Activated B cell treated with CpG ODN at 0.5 μM for 24 hours (primary cell): ENCODE measurements around the gene STXBP1. TPM values are rescaled to one million over a fixed set of nuclear protein-coding genes. Genes with fewer than 3 reads are reported as not detected.

ENCODE experiments used
- ATAC-seq: fragments of 200-7000 bp; cut with Tn5 transposase; one replicate; pipeline ENCODE4 v1.10.0; 2021; ENCODE audit warnings: low read depth, mild to moderate bottlenecking, moderate library complexity
- CTCF ChIA-PET: fragments of 350-600 bp; sonication (Branson Sonifier 250); formaldehyde crosslinking; loops from one replicate; lab custom pipeline; 2021; ENCODE audit warnings: antibody characterized with exemption; lab: Charles Lee
- POLR2A ChIA-PET: fragments of 350-600 bp; sonication (Branson Sonifier 250); formaldehyde crosslinking; loops from one replicate; lab custom pipeline; 2021; ENCODE audit warnings: antibody characterized with exemption; lab: Charles Lee
- DNase-seq: peaks from one replicate; pipeline ENCODE4 v3.0.0; 2022
- H3K27ac Mint-ChIP-seq: one replicate; pipeline ENCODE4 v1.8.0; 2020; ENCODE audit warnings: mixed read lengths
- H3K27me3 Mint-ChIP-seq: one replicate; pipeline ENCODE4 v1.8.0; 2021; ENCODE audit warnings: mixed read lengths
- H3K36me3 Mint-ChIP-seq: one replicate; pipeline ENCODE4 v1.8.0; 2021; ENCODE audit warnings: low read depth, mixed read lengths
- H3K4me1 Mint-ChIP-seq: one replicate; pipeline ENCODE4 v1.8.0; 2021; ENCODE audit warnings: mixed read lengths
- H3K4me3 Mint-ChIP-seq: one replicate; pipeline ENCODE4 v1.8.0; 2020; ENCODE audit warnings: mild to moderate bottlenecking, mixed read lengths
- H3K9me3 Mint-ChIP-seq: one replicate; pipeline ENCODE4 v1.8.0; 2020; ENCODE audit warnings: mixed read lengths
- CTCF ChIP-seq: fragments of 200-600 bp; IDR thresholded peaks from one replicate; pipeline ENCODE4 v1.8.0; 2022; ENCODE audit warnings: antibody characterized with exemption, mild to moderate bottlenecking
- intact Hi-C: fragments of 100-400 bp; cut with micrococcal nuclease; formaldehyde crosslinking; loops from one replicate; pipeline ENCODE4 v1.15.1; 2024
- total RNA-seq: library from RNA; stranded (reverse); gene quantifications from 2 replicates; pipeline ENCODE4 v1.2.3, GENCODE V29; 2022

STXBP1 gene
- total RNA-seq, 1 donor from 2014 or later: 0.73 TPM

DNA sequence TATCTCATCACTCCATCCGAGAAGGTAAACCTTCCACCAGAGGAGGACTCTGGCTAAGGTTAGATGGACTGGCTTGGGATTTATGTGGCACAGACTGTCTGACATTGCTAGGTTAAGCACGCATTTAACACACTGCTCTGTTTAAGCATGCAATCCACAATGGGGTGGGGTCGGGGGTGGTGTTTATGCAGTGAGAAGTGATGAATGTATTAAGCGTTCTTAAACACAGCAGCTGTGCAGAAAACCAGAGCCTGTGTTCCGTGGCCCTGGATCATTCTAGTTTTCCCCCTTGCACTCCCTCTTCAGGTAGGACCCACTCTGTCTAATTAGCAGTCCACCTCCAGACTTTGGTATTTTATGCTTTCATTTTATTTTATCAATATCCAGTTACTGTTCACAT, 46.4 kb downstream of the STXBP1 start:
- TF ChIP-seq CTCF: no peak
- POLR2A ChIA-PET: no interaction called here
- CTCF ChIA-PET: no interaction called here
- Mint-ChIP-seq H3K27ac (no peak overlapping the region), H3K9me3 (no peaks in the 10 kb centered on the region), H3K4me3 (no peak overlapping the region), H3K27me3 (peaks cover 11% of the 10 kb centered on the region), H3K4me1 (no peaks in the 10 kb centered on the region), H3K36me3 (no peaks in the 10 kb centered on the region)
- ATAC-seq (no peak), DNase-seq (no peak)
- intact Hi-C loops: no loop called here

- POLR2A ChIA-PET: no interaction called here
- no peak for TF ChIP-seq CTCF
- CTCF ChIA-PET: no interaction called here
- Mint-ChIP-seq H3K4me1 (no peaks in the 10 kb centered on the region), H3K27me3 (peaks cover 17% of the 10 kb centered on the region), H3K9me3 (no peaks in the 10 kb centered on the region), H3K27ac (no peak overlapping the region), H3K4me3 (no peak overlapping the region), H3K36me3 (no peaks in the 10 kb centered on the region)
- intact Hi-C loops: no loop called here
- DNase-seq: no peak
- no peak for ATAC-seq
Observed at GRCh38 chr9:127660886-127661741, 49.0 kb downstream of the STXBP1 start.

DNA sequence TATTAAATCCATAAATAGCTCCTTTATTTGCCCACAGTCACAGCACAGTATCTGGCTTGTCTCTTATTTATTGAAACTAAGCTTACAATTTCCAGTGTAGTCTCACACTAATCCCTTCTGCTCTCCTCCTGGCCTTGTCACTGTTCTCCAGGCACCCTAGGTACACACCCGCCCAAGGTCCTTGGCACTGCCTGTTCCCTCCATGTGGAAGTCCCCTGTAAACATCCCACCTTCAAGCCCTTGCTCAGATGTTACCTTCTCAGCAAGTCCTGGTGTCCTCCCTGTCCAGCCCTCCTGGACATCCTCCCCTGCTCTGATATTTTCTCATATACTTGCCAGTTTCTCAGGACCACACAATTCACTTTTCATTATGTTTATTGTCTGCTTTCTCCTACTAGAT, 50.5 kb downstream of the STXBP1 start:
- CTCF ChIA-PET: no interaction called here

DNA sequence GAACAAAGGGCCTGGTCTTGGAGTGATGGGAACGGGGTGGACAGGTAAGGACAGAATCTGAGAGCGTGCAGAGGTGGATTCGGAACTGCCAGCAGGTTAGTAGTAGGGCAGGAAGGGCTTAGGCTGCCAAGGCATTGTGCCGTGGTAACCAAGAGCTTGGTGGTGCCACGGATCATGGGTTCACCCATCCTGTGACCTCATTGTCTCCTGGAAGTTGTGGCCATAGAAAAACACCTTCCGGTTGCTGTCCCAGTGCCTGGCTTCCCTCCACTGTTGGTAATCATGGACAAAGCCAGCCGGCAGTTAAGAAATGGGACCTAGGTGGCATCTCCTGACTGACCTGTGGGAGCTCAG, 52.2 kb downstream of the STXBP1 start:
- no peaks in the 10 kb centered on the region for H3K36me3 Mint-ChIP-seq
- CTCF ChIA-PET: no interaction called here
- TF ChIP-seq CTCF: no peak
- H3K4me3 Mint-ChIP-seq: no peak overlapping the region
- no peaks in the 10 kb centered on the region for H3K9me3 Mint-ChIP-seq
- no peak overlapping the region for H3K27ac Mint-ChIP-seq
- ATAC-seq (no peak), DNase-seq (no peak)
- intact Hi-C loops: no loop called here
- POLR2A ChIA-PET: no interaction called here
- H3K4me1 Mint-ChIP-seq: no peaks in the 10 kb centered on the region
- peaks cover 27% of the 10 kb centered on the region for H3K27me3 Mint-ChIP-seq

More for the DNA sequence above, 50.5 kb downstream of the STXBP1 start:
- DNase-seq (no peak), ATAC-seq (no peak)
- intact Hi-C loops: no loop called here
- H3K27ac Mint-ChIP-seq: no peak overlapping the region
- H3K4me3 Mint-ChIP-seq: no peak overlapping the region
- H3K36me3 Mint-ChIP-seq: no peaks in the 10 kb centered on the region
- TF ChIP-seq CTCF: no peak
- H3K9me3 Mint-ChIP-seq: no peaks in the 10 kb centered on the region
- POLR2A ChIA-PET: no interaction called here
- no peaks in the 10 kb centered on the region for H3K4me1 Mint-ChIP-seq
- H3K27me3 Mint-ChIP-seq: peaks cover 21% of the 10 kb centered on the region

DNA sequence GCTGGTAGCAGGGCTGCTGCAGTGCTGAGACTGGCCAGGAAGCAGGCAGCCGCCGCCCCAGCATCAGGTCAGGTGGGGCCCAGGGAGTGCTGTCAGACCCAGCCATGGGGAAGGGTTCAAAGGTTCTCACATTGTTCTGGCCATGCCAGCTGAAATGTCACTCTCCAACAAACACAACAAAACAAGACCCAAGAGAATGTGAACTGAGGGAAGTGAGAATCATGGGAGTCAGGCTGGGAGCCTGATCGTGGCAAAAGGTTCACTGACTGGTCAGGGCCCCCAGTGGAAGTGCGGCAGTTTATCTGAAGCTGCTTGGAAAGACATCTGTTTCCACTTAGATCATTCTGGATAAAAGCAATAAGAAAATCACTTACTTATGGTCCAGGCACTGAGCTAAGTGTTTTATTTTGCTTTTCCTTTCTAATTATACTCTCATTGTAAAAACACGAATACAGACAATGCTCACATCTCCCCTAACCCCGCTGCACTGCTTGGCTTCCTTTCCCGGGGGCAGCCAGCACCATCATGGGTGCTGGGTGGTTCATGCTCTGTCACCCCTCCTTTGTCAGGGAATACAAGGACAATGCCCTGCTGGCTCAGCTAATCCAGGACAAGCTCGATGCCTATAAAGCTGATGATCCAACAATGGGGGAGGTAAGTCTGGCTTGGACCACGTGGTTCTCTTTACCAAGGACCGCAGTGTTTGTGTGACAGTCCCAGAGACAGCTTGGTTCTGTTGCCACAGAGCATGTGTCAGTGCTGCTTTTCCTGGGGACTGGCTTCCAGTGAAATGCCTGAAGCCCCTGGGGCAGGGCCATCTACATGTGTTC, 52.8 kb downstream of the STXBP1 start:
- POLR2A ChIA-PET: no interaction called here

More for the DNA sequence above, 52.8 kb downstream of the STXBP1 start:
- no peak overlapping the region for H3K4me3 Mint-ChIP-seq
- no peak for ATAC-seq
- TF ChIP-seq CTCF: no peak
- CTCF ChIA-PET: no interaction called here
- H3K27ac Mint-ChIP-seq: no peak overlapping the region
- intact Hi-C loops: no loop called here
- H3K27me3 Mint-ChIP-seq: peaks cover 26% of the 10 kb centered on the region
- H3K36me3 Mint-ChIP-seq: no peaks in the 10 kb centered on the region
- DNase-seq: no peak
- no peaks in the 10 kb centered on the region for H3K9me3 Mint-ChIP-seq
- no peaks in the 10 kb centered on the region for H3K4me1 Mint-ChIP-seq
